HEK293 (cell line): Measurements from ENCODE around the gene FUT6.

Experiments
- CTCF ChIA-PET: fragments of 350-600 bp; formaldehyde crosslinking; extraction: SDS; loops from one replicate; lab custom pipeline; 2021; ENCODE audit warnings: antibody characterized with exemption; lab: Yijun Ruan, JAX
- POLR2A ChIA-PET: fragments of 300-600 bp; formaldehyde crosslinking; extraction: SDS; loops from one replicate; lab custom pipeline; 2020; ENCODE audit warnings: antibody characterized with exemption, inconsistent platforms; lab: Yijun Ruan, JAX
- H3K27ac ChIP-seq: fragments of 200-500 bp; sonication (Bioruptor generic); 2 replicates; pipeline ENCODE4 v1.5.1; 2014; ENCODE audit warnings: low read depth, low read length, control low read depth, inconsistent platforms; ENCODE audit errors: extremely low read depth
- H3K36me3 ChIP-seq, 2 experiments: fragments of 200-500 bp in 1 of 2; sonication (Bioruptor generic) in 1 of 2; 1 replicate in 1 of 2; 2 replicates in 1 of 2; pipeline ENCODE4 v1.5.1; 2014 to 2017; ENCODE audit warnings: inconsistent platforms in 2 of 2, low read length in 2 of 2; ENCODE audit not compliant: control insufficient read depth in 2 of 2, insufficient read depth in 1 of 2
- H3K4me1 ChIP-seq: fragments of 200-500 bp; sonication (Bioruptor generic); 2 replicates; pipeline ENCODE4 v1.5.1; 2014; ENCODE audit warnings: mild to moderate bottlenecking, low read length, inconsistent platforms; ENCODE audit not compliant: control insufficient read depth, insufficient read depth
- H3K4me3 ChIP-seq: 2 replicates; pipeline ENCODE4 v1.5.1; 2011; ENCODE audit warnings: low read depth, mild to moderate bottlenecking, control low read depth, low read length, moderate library complexity
- H3K9me3 ChIP-seq: fragments of 200-500 bp; sonication (Bioruptor generic); 2 replicates; pipeline ENCODE4 v1.5.1; 2014; ENCODE audit warnings: low read depth, low read length, inconsistent platforms; ENCODE audit not compliant: control insufficient read depth, insufficient read depth
- BCL6B ChIP-seq: fragments of 450-650 bp; formaldehyde crosslinking; IDR thresholded peaks from 2 replicates; pipeline ENCODE4 v1.5.1; 2017; ENCODE audit warnings: missing biosample characterization, missing genetic modification characterization
- EGR2 ChIP-seq: fragments of 450-650 bp; formaldehyde crosslinking; IDR thresholded peaks from 2 replicates; pipeline ENCODE4 v1.5.1; 2016; ENCODE audit warnings: low read depth, missing biosample characterization, missing genetic modification characterization
- GLIS1 ChIP-seq: fragments of 450-650 bp; formaldehyde crosslinking; IDR thresholded peaks from 2 replicates; pipeline ENCODE4 v1.5.1; 2016; ENCODE audit warnings: missing biosample characterization, missing genetic modification characterization
- KLF8 ChIP-seq: fragments of 450-650 bp; formaldehyde crosslinking; IDR thresholded peaks from 2 replicates; pipeline ENCODE4 v1.5.1; 2016; ENCODE audit warnings: missing biosample characterization, missing genetic modification characterization
- PRDM10 ChIP-seq: fragments of 450-650 bp; formaldehyde crosslinking; IDR thresholded peaks from 2 replicates; pipeline ENCODE4 v1.5.1; 2016; ENCODE audit warnings: missing biosample characterization, missing genetic modification characterization
- ZBTB17 ChIP-seq: fragments of 450-650 bp; formaldehyde crosslinking; IDR thresholded peaks from 2 replicates; pipeline ENCODE4 v1.5.1; 2016; ENCODE audit warnings: missing biosample characterization, missing genetic modification characterization
- ZFP3 ChIP-seq: fragments of 450-650 bp; formaldehyde crosslinking; IDR thresholded peaks from 2 replicates; pipeline ENCODE4 v1.5.1; 2016; ENCODE audit warnings: low read depth, missing biosample characterization, missing genetic modification characterization
- ZNF16 ChIP-seq: fragments of 450-650 bp; formaldehyde crosslinking; IDR thresholded peaks from 2 replicates; pipeline ENCODE4 v1.5.1; 2016; ENCODE audit warnings: low read depth, missing biosample characterization, missing genetic modification characterization
- ZNF169 ChIP-seq: fragments of 450-650 bp; formaldehyde crosslinking; IDR thresholded peaks from 2 replicates; pipeline ENCODE4 v1.5.1; 2016; ENCODE audit warnings: missing biosample characterization, missing genetic modification characterization
- ZNF26 ChIP-seq: fragments of 450-650 bp; formaldehyde crosslinking; IDR thresholded peaks from 2 replicates; pipeline ENCODE4 v1.5.1; 2016; ENCODE audit warnings: missing biosample characterization, missing genetic modification characterization
- ZNF302 ChIP-seq: fragments of 450-650 bp; formaldehyde crosslinking; IDR thresholded peaks from 2 replicates; pipeline ENCODE4 v1.5.1; 2016; ENCODE audit warnings: missing biosample characterization, missing genetic modification characterization, low read depth
- ZNF335 ChIP-seq: fragments of 450-650 bp; formaldehyde crosslinking; conservative IDR thresholded peaks from 2 replicates; pipeline ENCODE4 v1.5.1; 2016; ENCODE audit warnings: missing biosample characterization, missing genetic modification characterization
- ZNF433 ChIP-seq: fragments of 450-650 bp; formaldehyde crosslinking; IDR thresholded peaks from 2 replicates; pipeline ENCODE4 v1.5.1; 2016; ENCODE audit warnings: missing biosample characterization, missing genetic modification characterization, low read depth
- ZNF654 ChIP-seq: fragments of 450-650 bp; formaldehyde crosslinking; IDR thresholded peaks from 2 replicates; pipeline ENCODE4 v1.5.1; 2016; ENCODE audit warnings: low read depth, missing biosample characterization, missing genetic modification characterization
- ZNF677 ChIP-seq: fragments of 450-650 bp; IDR thresholded peaks from 2 replicates; pipeline ENCODE4 v1.5.0; 2018; ENCODE audit warnings: missing biosample characterization, mild to moderate bottlenecking, missing genetic modification characterization, moderate library complexity
- ZNF707 ChIP-seq: fragments of 450-650 bp; formaldehyde crosslinking; IDR thresholded peaks from 2 replicates; pipeline ENCODE4 v1.5.1; 2016; ENCODE audit warnings: missing biosample characterization, missing genetic modification characterization
- ZNF776 ChIP-seq: fragments of 450-650 bp; formaldehyde crosslinking; IDR thresholded peaks from 2 replicates; pipeline ENCODE4 v1.5.0; 2017; ENCODE audit warnings: missing biosample characterization, missing genetic modification characterization, borderline replicate concordance
- ZNF777 ChIP-seq: fragments of 450-650 bp; formaldehyde crosslinking; IDR thresholded peaks from 2 replicates; pipeline ENCODE4 v1.5.1; 2017; ENCODE audit warnings: missing biosample characterization, missing genetic modification characterization, borderline replicate concordance
- ZNF785 ChIP-seq: fragments of 450-650 bp; formaldehyde crosslinking; IDR thresholded peaks from 2 replicates; pipeline ENCODE4 v1.5.1; 2016; ENCODE audit warnings: missing biosample characterization, missing genetic modification characterization
- ZNF830 ChIP-seq: fragments of 450-650 bp; IDR thresholded peaks from 2 replicates; pipeline ENCODE4 v1.5.0; 2018; ENCODE audit warnings: missing biosample characterization, missing genetic modification characterization, low read depth, mild to moderate bottlenecking, moderate library complexity
- TF ChIP-seq, protein P1 (sequence below): fragments of 450-650 bp; formaldehyde crosslinking; IDR thresholded peaks from 2 replicates; pipeline ENCODE4 v1.5.1; 2016; ENCODE audit warnings: missing biosample characterization, missing genetic modification characterization

FUT6 gene

DNA sequence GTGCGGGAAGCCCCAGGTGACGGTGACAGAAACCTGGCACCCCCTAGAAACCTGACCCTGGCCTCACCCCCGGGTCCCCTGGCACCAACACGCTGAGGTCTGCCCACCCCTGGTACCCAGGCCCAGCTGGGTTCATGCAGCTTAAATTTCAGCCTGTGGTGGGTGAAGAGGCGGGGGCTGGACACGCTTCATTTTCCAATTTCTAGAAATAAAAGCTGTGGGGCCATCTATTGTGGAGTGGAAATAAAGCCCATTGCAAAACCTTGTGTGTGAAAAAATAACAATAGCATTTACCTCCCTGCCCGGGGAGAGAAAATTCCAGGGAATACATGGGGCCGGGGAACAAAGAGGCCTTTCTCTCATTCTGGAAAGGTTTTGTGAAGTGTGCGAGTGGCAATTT lies 38.4 kb upstream of the FUT6 start (continued):
- no peak for TF ChIP-seq ZNF654 (tag by site-specific recombination)

- POLR2A ChIA-PET: no interaction called here
- CTCF ChIA-PET: interaction anchor here (0.7 to 1.9 kb wide), 5 partner anchors 14 to 73 kb away, joined by 3 to 7 read pairs (median 3); no protein-coding TSS in a partner anchor
Observed at GRCh38 chr19:5877427-5877826, 37.9 kb upstream of the FUT6 start.

More at GRCh38 chr19:5877427-5877826, 37.9 kb upstream of the FUT6 start:
- Histone ChIP-seq H3K36me3 (no peaks in the 10 kb centered on the region), H3K27ac (no peak overlapping the region), H3K4me1 (no peaks in the 10 kb centered on the region), H3K9me3 (no peaks in the 10 kb centered on the region), H3K4me3 (no peak overlapping the region)
- TF ChIP-seq ZNF335 (tag by site-specific recombination): no peak
- TF ChIP-seq ZNF707 (tag by site-specific recombination): no peak
- TF ChIP-seq PRDM10: no peak
- TF ChIP-seq ZNF777 (tag by site-specific recombination): no peak
- TF ChIP-seq ZNF16 (tag by site-specific recombination): no peak
- TF ChIP-seq ZNF677 (tag by site-specific recombination): no peak
- TF ChIP-seq BCL6B (tag by site-specific recombination): no peak
- no peak for TF ChIP-seq EGR2 (tag by site-specific recombination)
- TF ChIP-seq, protein P1, sequence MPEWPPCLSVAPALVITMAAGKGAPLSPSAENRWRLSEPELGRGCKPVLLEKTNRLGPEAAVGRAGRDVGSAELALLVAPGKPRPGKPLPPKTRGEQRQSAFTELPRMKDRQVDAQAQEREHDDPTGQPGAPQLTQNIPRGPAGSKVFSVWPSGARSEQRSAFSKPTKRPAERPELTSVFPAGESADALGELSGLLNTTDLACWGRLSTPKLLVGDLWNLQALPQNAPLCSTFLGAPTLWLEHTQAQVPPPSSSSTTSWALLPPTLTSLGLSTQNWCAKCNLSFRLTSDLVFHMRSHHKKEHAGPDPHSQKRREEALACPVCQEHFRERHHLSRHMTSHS (tag by site-specific recombination): no peak
- no peak for TF ChIP-seq ZNF433 (tag by site-specific recombination)
- TF ChIP-seq GLIS1 (tag by site-specific recombination): no peak
- no peak for TF ChIP-seq ZNF26
- no peak for TF ChIP-seq ZNF785 (tag by site-specific recombination)
- TF ChIP-seq ZFP3: no peak
- no peak for TF ChIP-seq ZNF169
- no peak for TF ChIP-seq ZBTB17 (tag by site-specific recombination)
- TF ChIP-seq ZNF776: no peak
- no peak for TF ChIP-seq ZNF302
- TF ChIP-seq KLF8: no peak
- TF ChIP-seq ZNF830 (tag by site-specific recombination): no peak
